ENCODE data around the gene HMBS.

Gene HMBS

GRCh38 chr11:119047205-119047604 lies 37.5 kb upstream of the HMBS start:
- in situ Hi-C loops (cut with HindIII; ENCODE audit: low sequenced_read_pairs) = no loop called here
- no peak for TF ChIP-seq CTCF (IDR thresholded peaks at IDR 0.05; ENCODE audit: low read depth, low read length)
- DNase-seq (ENCODE audit: low read depth, low spot score) = no peak
- H3K4me3 ChIP-seq (ENCODE audit: low read depth, low read length) = no peak overlapping the region

- no peak for TF ChIP-seq CTCF (IDR thresholded peaks at IDR 0.05; ENCODE audit: low read depth, low read length)
- in situ Hi-C loops (cut with HindIII; ENCODE audit: low sequenced_read_pairs) = no loop called here
- no peak overlapping the region for H3K4me3 ChIP-seq (ENCODE audit: low read depth, low read length)
- no peak for DNase-seq (ENCODE audit: low read depth, low spot score)
These were observed 36.0 kb upstream of the HMBS start for GRCh38 chr11:119048644-119049043.

- in situ Hi-C loops (cut with HindIII; ENCODE audit: low sequenced_read_pairs) = no loop called here
- H3K4me3 ChIP-seq (ENCODE audit: low read depth, low read length) = no peak overlapping the region
- TF ChIP-seq CTCF (IDR thresholded peaks at IDR 0.05; ENCODE audit: low read depth, low read length) = no peak
- DNase-seq (ENCODE audit: low read depth, low spot score) = no peak
These were observed 35.6 kb upstream of the HMBS start for GRCh38 chr11:119049081-119049480.

DNA sequence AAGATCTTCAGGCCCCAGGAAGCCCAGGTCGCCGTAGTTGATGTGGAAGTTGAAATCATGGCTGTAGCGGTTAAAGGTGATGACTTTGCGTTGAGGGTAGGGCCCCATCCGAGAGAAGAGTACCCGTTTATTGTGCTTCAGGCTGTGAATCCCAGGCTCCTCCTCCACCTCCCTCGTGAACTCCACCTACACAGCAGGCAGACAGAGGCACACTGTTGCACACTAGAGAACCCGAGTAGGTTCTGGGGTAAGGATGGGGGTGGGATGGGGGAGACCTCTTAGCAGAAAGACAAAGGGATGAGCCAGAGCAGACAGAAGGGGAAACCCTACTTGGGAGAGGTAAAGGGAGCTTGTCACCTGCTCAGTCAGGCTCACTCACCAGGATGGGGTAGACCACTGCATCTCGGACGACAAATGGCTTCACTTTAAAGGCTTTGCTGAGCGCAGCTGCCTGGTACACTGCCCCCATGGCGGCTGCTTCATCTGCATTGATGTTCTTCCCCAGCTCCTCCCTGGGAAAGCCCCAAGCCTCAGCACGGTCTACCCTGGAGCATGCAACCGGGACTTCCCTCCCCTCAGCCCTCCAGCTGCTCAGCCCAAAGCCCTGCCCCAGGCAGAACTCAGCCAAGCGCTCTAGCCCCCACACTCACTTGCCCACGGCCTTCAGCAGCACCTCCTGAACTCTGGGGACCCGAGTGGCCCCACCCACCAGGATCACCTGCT lies 33.1 kb upstream of the HMBS start:
- DNase-seq (ENCODE audit: low read depth, low spot score) = no peak
- no peak overlapping the region for H3K4me3 ChIP-seq (ENCODE audit: low read depth, low read length)
- in situ Hi-C loops (cut with HindIII; ENCODE audit: low sequenced_read_pairs) = no loop called here
- no peak for TF ChIP-seq CTCF (IDR thresholded peaks at IDR 0.05; ENCODE audit: low read depth, low read length)

DNA sequence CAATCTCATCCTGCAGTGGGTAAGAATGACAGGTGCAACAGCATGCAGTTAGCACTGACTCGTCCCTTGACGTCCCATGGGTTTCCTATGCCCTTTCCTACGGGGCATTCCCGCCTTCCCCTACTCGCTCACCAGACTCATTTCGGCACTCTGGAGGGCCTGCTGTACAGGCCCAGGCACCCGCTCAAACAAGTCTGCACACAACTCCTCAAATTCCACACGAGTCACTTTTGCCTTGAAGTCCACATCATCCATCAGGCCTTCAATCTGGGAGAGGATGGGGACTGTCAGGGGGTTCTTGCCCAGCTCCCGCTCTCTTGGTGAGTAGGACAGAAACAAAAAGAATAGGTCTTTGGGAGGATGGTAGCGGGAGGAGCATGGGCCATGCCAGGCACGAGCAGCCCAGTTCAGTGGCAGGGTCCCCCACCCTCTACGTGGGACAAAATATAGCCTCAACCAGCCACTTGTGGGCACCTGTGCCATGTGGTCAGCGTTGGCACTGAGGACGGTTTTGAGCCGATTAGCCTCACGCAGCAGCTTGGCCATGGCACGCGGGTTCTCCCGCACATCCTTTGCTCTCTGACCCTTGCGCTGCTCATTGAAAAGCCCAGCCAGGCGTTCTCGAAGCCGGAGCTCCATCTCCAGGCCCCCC lies 32.4 kb upstream of the HMBS start:
- in situ Hi-C loops (cut with HindIII; ENCODE audit: low sequenced_read_pairs) = no loop called here
- DNase-seq (ENCODE audit: low read depth, low spot score) = no peak
- no peak overlapping the region for H3K4me3 ChIP-seq (ENCODE audit: low read depth, low read length)
- TF ChIP-seq CTCF (IDR thresholded peaks at IDR 0.05; ENCODE audit: low read depth, low read length) = no peak

GRCh38 chr11:119054418-119054817 lies 30.3 kb upstream of the HMBS start:
- TF ChIP-seq CTCF (IDR thresholded peaks at IDR 0.05; ENCODE audit: low read depth, low read length) = no peak
- in situ Hi-C loops (cut with HindIII; ENCODE audit: low sequenced_read_pairs) = no loop called here
- no peak overlapping the region for H3K4me3 ChIP-seq (ENCODE audit: low read depth, low read length)
- no peak for DNase-seq (ENCODE audit: low read depth, low spot score)

Measured in astrocyte of the spinal cord (primary cell).